Natural killer cell (primary cell): ENCODE data around the gene NAT10. TPM values are rescaled to one million over a fixed set of nuclear protein-coding genes. Genes with fewer than 3 reads are reported as not detected.

ENCODE experiments used
- ATAC-seq, 3 donors: fragments of 150-1000 bp in 2 of 3; fragments of 200-7000 bp in 1 of 3; cut with Tn5 transposase; 1 replicate in 1 of 3; 2 replicates in 2 of 3; pipeline ENCODE4 v1.10.0; 2021; ENCODE audit warnings: mild to moderate bottlenecking in 2 of 3, moderate library complexity in 2 of 3
- DNase-seq, 2 donors: peaks; one replicate each; pipeline versions ENCODE4 v3.0.0 to v3.0.0-alpha.2; 2013 to 2021; ENCODE audit warnings: mixed read lengths in 1 of 2
- H3K27ac ChIP-seq: one replicate; pipeline ENCODE4 v1.5.1; 2013; ENCODE audit warnings: mild to moderate bottlenecking, low read length
- H3K27me3 ChIP-seq: one replicate; pipeline ENCODE4 v1.6.1; 2013; ENCODE audit warnings: low read length; ENCODE audit not compliant: control insufficient read depth, insufficient read depth
- H3K36me3 ChIP-seq: one replicate; pipeline ENCODE4 v1.6.1; 2013; ENCODE audit warnings: low read length; ENCODE audit not compliant: control insufficient read depth, insufficient read depth
- H3K4me1 ChIP-seq: one replicate; pipeline ENCODE4 v1.6.1; 2013; ENCODE audit warnings: low read length; ENCODE audit not compliant: control insufficient read depth, insufficient read depth
- H3K4me3 ChIP-seq: one replicate; pipeline ENCODE4 v1.5.1; 2013; ENCODE audit warnings: low read length
- H3K9me3 ChIP-seq: one replicate; pipeline ENCODE4 v1.6.1; 2013; ENCODE audit warnings: low read length; ENCODE audit not compliant: control insufficient read depth, insufficient read depth
- H3K27ac Mint-ChIP-seq, 2 donors: one replicate each; pipeline ENCODE4 v1.8.0; 2022; ENCODE audit warnings: mild to moderate bottlenecking in 2 of 2, mixed read lengths in 2 of 2, moderate library complexity in 1 of 2
- H3K27me3 Mint-ChIP-seq, 2 donors: one replicate each; pipeline ENCODE4 v1.8.0; 2022; ENCODE audit warnings: low read depth in 2 of 2, mixed read lengths in 2 of 2
- H3K36me3 Mint-ChIP-seq: one replicate; pipeline ENCODE4 v1.8.0; 2022; ENCODE audit warnings: mixed read lengths
- H3K4me1 Mint-ChIP-seq, 2 donors: one replicate each; pipeline ENCODE4 v1.8.0; 2022; ENCODE audit warnings: mixed read lengths in 2 of 2
- H3K4me3 Mint-ChIP-seq: one replicate; pipeline ENCODE4 v1.8.0; 2022; ENCODE audit warnings: mild to moderate bottlenecking, moderate library complexity, mixed read lengths
- H3K9me3 Mint-ChIP-seq, 2 donors: one replicate each; pipeline ENCODE4 v1.8.0; 2022; ENCODE audit warnings: mixed read lengths in 2 of 2
- CTCF ChIP-seq: fragments of 200-600 bp; IDR thresholded peaks from one replicate; pipeline ENCODE4 v1.8.0; 2022; ENCODE audit warnings: antibody characterized with exemption
- WGBS: methylation state at CpG from one replicate; pipeline ENCODE4 v1.1.7; 2013; ENCODE audit warnings: missing lambda C conversion rate; ENCODE audit not compliant: insufficient coverage; 5-methylcytosine and 5-hydroxymethylcytosine counted together
- intact Hi-C: fragments of 100-400 bp; cut with micrococcal nuclease; formaldehyde crosslinking; loops from one replicate; pipeline ENCODE4 v1.14.2; 2022
- total RNA-seq, 4 donors: library from RNA; stranded (reverse); fragments of 120-200 nt in 1 of 4; gene quantifications; one replicate each; pipeline versions ENCODE4 v1.2.3 to v1.2.4, GENCODE V29; 2013 to 2022

The NAT10 gene
- total RNA-seq, 3 donors from 2014 or later (not counting 1 experiment from before 2014, with no cell fraction given), result 40.3 to 53.6 (median 42.8) TPM

GRCh38 chr11:34184505-34185015 lies 79.1 kb downstream of the NAT10 start:
- no peak overlapping the region for H3K27ac ChIP-seq
- H3K9me3 Mint-ChIP-seq, result no peaks in the 10 kb centered on the region
- ATAC-seq, result no peak
- no peaks in the 10 kb centered on the region for H3K36me3 ChIP-seq
- H3K27ac Mint-ChIP-seq, result no peak overlapping the region
- no peak overlapping the region for H3K4me3 Mint-ChIP-seq
- 74% methylated on average over 14 of the region's 14 CpGs for WGBS
- TF ChIP-seq CTCF, result no peak
- no peak overlapping the region for H3K4me3 ChIP-seq
- intact Hi-C loops, result no loop called here
- no peaks in the 10 kb centered on the region for H3K36me3 Mint-ChIP-seq
- H3K4me1 ChIP-seq, result no peaks in the 10 kb centered on the region
- no peaks in the 10 kb centered on the region for H3K27me3 ChIP-seq
- no peaks in the 10 kb centered on the region for H3K27me3 Mint-ChIP-seq
- H3K9me3 ChIP-seq, result no peaks in the 10 kb centered on the region
- H3K4me1 Mint-ChIP-seq, result peaks cover 0 to 4% of the 10 kb centered on the region in 2 donors
- DNase-seq, result no peak

- Histone ChIP-seq H3K4me1 (no peaks in the 10 kb centered on the region), H3K4me3 (no peak overlapping the region), H3K9me3 (no peaks in the 10 kb centered on the region), H3K36me3 (no peaks in the 10 kb centered on the region), H3K27me3 (no peaks in the 10 kb centered on the region), H3K27ac (no peak overlapping the region)
- ATAC-seq, result no peak
- Mint-ChIP-seq H3K27ac (no peak overlapping the region), H3K9me3 (no peaks in the 10 kb centered on the region), H3K27me3 (no peaks in the 10 kb centered on the region), H3K4me1 (peaks cover 0 to 4% of the 10 kb centered on the region in 2 donors), H3K4me3 (no peak overlapping the region), H3K36me3 (no peaks in the 10 kb centered on the region)
- intact Hi-C loops, result no loop called here
- 93% methylated on average over 22 of the region's 22 CpGs for WGBS
- TF ChIP-seq CTCF, result no peak
- DNase-seq, result no peak
Measured at GRCh38 chr11:34185926-34186841, 80.8 kb downstream of the NAT10 start.

DNA sequence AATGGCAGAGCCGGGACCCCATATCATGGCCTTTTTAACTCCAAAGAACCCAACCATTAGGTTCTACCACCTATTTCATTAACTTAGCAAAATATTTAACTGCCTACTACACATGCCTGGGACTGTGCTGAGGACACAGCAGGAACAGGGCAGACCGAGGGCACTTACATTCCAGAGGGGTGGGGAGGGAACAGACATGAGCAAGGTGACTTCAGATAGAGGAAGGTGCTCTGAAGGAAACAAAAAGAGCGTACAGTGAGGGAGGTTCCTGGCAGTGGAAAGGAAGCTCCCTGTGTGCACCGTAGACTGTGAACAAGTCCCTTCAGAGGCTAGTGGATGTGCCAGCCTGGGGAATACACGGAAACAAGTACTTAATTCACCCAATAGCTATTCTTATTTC lies 82.8 kb downstream of the NAT10 start:
- intact Hi-C loops, result no loop called here
- DNase-seq, result no peak
- H3K27ac ChIP-seq, result no peak overlapping the region
- no peaks in the 10 kb centered on the region for H3K36me3 ChIP-seq
- WGBS, result 91% methylated on average over 4 of the region's 5 CpGs
- H3K27ac Mint-ChIP-seq, result no peak overlapping the region
- H3K36me3 Mint-ChIP-seq, result no peaks in the 10 kb centered on the region
- H3K4me1 Mint-ChIP-seq, result peaks cover 0 to 4% of the 10 kb centered on the region in 2 donors
- H3K27me3 Mint-ChIP-seq, result no peaks in the 10 kb centered on the region
- no peaks in the 10 kb centered on the region for H3K4me1 ChIP-seq
- no peak overlapping the region for H3K4me3 Mint-ChIP-seq
- no peaks in the 10 kb centered on the region for H3K27me3 ChIP-seq
- ATAC-seq, result no peak
- no peak for TF ChIP-seq CTCF
- H3K9me3 Mint-ChIP-seq, result no peaks in the 10 kb centered on the region
- no peaks in the 10 kb centered on the region for H3K9me3 ChIP-seq
- H3K4me3 ChIP-seq, result no peak overlapping the region
